ENCODE measurements around the gene HIP1R.

GRCh38 chr12:122811777-122812176 is 23.5 kb upstream of the HIP1R start:
- TF ChIP-seq FOXM1 (IDR thresholded peaks at IDR 0.05; ENCODE audit: borderline replicate concordance) (no peak), ARNT (IDR thresholded peaks at IDR 0.05) (no peak)
